Vagina (tissue), 2 donors: Measurements from ENCODE around the gene KCNH8.

Experiments used
- CTCF ChIP-seq, 3 experiments: fragments of 450-650 bp in 2 of 3; fragments of 200-600 bp in 1 of 3; sonication (generic) in 1 of 3; IDR thresholded peaks; one replicate each; pipeline ENCODE4 v1.5.1; 2017 to 2019; ENCODE audit warnings: antibody characterized with exemption in 3 of 3, mild to moderate bottlenecking in 2 of 3, moderate library complexity in 2 of 3
- POLR2A ChIP-seq, 2 donors: fragments of 450-650 bp; IDR thresholded peaks; one replicate each; pipeline ENCODE4 v1.6.1; 2017; ENCODE audit warnings: antibody characterized with exemption in 2 of 2, mild to moderate bottlenecking in 2 of 2, moderate library complexity in 2 of 2
- POLR2AphosphoS5 ChIP-seq, 2 donors: sonication (generic); formaldehyde crosslinking; IDR thresholded peaks; one replicate each; pipeline ENCODE4 v1.9.0; 2017; ENCODE audit warnings: antibody characterized with exemption in 2 of 2, mild to moderate bottlenecking in 2 of 2, low read depth in 1 of 2; ENCODE audit not compliant: insufficient read depth in 1 of 2

GRCh38 chr3:19384868-19385267 is 236.6 kb downstream of the KCNH8 start:
- no peak for TF ChIP-seq CTCF (IDR thresholded peaks at IDR 0.05)
- no peak for TF ChIP-seq POLR2A (IDR thresholded peaks at IDR 0.05)
- no peak for TF ChIP-seq POLR2AphosphoS5 (IDR thresholded peaks at IDR 0.05; ENCODE audit: insufficient read depth in 1 of 2, low read depth in 1 of 2)
